ENCODE results near the gene SORCS2. TPM values are rescaled to one million over a fixed set of nuclear protein-coding genes. Genes with fewer than 3 reads are reported as not detected.
A peak's percentile ranks its signal among the peaks of the same experiment; 100 is the strongest.

SORCS2 gene
- total RNA-seq, 1 experiment from 2014 or later: 4.1 TPM

GRCh38 chr4:7554905-7555304 is 362.6 kb downstream of the SORCS2 start:
- no peaks in the 10 kb centered on the region for H3F3A ChIP-seq (ENCODE audit: low read length, unreplicated experiment)
- H3K9me3 ChIP-seq (ENCODE audit: low read length): no peaks in the 10 kb centered on the region
- POLR2A ChIA-PET (ENCODE audit: unreplicated experiment): no interaction called here
- H3K4me3 ChIP-seq (ENCODE audit: low read length): no peak overlapping the region
- no peaks in the 10 kb centered on the region for H4K20me1 ChIP-seq (ENCODE audit: low read length)
- DNase-seq (peak; percentile 3), ATAC-seq (peak; percentile 19; the same call in 1 of the 2 replicates)
- no TSS peak for BruUV-seq (replicated peaks)
- H2AFZ ChIP-seq (ENCODE audit: low read length): no peak overlapping the region
- H3K4me1 ChIP-seq (ENCODE audit: insufficient read depth, low read length): peaks cover 12% of the 10 kb centered on the region
- no peaks in the 10 kb centered on the region for H3K79me2 ChIP-seq (ENCODE audit: low read length)
- TF ChIP-seq EZH2phosphoT487 (IDR thresholded peaks at IDR 0.05; ENCODE audit: borderline replicate concordance, low read length): no peak
- no peak for TF ChIP-seq EZH2 (IDR thresholded peaks at IDR 0.05; ENCODE audit: low read length, unreplicated experiment)
- 0 out of 2 replicates have a peak, but pooled peaks have one; percentile 22 for TF ChIP-seq CTCF (conservative IDR thresholded peaks at IDR 0.05; ENCODE audit: low read depth, low read length)
- H3K27ac ChIP-seq (ENCODE audit: low read length): no peak overlapping the region
- no peak overlapping the region for H3K4me2 ChIP-seq (ENCODE audit: low read length)
- no peaks in the 10 kb centered on the region for H3K9me2 ChIP-seq (replicated peaks; ENCODE audit: low read length)
- intact Hi-C loops (cut with micrococcal nuclease): no loop called here
- CTCF ChIA-PET: no interaction called here
- 0 out of 2 replicates have a peak, but pooled peaks cover 3% of the 10 kb centered on the region for H3K36me3 ChIP-seq (ENCODE audit: low read depth, low read length)
- no peak overlapping the region for H3K9ac ChIP-seq (ENCODE audit: low read length)
- no peaks in the 10 kb centered on the region for H3K27me3 ChIP-seq (ENCODE audit: low read length)

- Histone ChIP-seq H3F3A (ENCODE audit: low read length, unreplicated experiment) (no peaks in the 10 kb centered on the region), H3K79me2 (ENCODE audit: low read length) (no peaks in the 10 kb centered on the region), H4K20me1 (ENCODE audit: low read length) (no peaks in the 10 kb centered on the region), H3K27ac (ENCODE audit: low read length) (no peak overlapping the region), H3K9me3 (ENCODE audit: low read length) (no peaks in the 10 kb centered on the region), H3K9me2 (replicated peaks; ENCODE audit: low read length) (no peaks in the 10 kb centered on the region), H3K4me1 (ENCODE audit: insufficient read depth, low read length) (peaks cover 12% of the 10 kb centered on the region), H3K27me3 (ENCODE audit: low read length) (no peaks in the 10 kb centered on the region), H2AFZ (ENCODE audit: low read length) (no peak overlapping the region), H3K4me3 (ENCODE audit: low read length) (no peak overlapping the region), H3K36me3 (ENCODE audit: low read depth, low read length) (0 out of 2 replicates have a peak, but pooled peaks cover 3% of the 10 kb centered on the region), H3K4me2 (ENCODE audit: low read length) (no peak overlapping the region), H3K9ac (ENCODE audit: low read length) (no peak overlapping the region)
- intact Hi-C loops (cut with micrococcal nuclease): no loop called here
- TF ChIP-seq EZH2phosphoT487 (IDR thresholded peaks at IDR 0.05; ENCODE audit: borderline replicate concordance, low read length) (no peak), EZH2 (IDR thresholded peaks at IDR 0.05; ENCODE audit: low read length, unreplicated experiment) (no peak), CTCF (conservative IDR thresholded peaks at IDR 0.05; ENCODE audit: low read depth, low read length) (no peak)
- ChIA-PET CTCF (no interaction called here), POLR2A (ENCODE audit: unreplicated experiment) (no interaction called here)
- no peak for ATAC-seq
- no peak for DNase-seq
- no TSS peak for BruUV-seq (replicated peaks)
These were observed 364.2 kb downstream of the SORCS2 start for GRCh38 chr4:7556558-7556957.

- CTCF ChIA-PET: no interaction called here
- TF ChIP-seq EZH2 (IDR thresholded peaks at IDR 0.05; ENCODE audit: low read length, unreplicated experiment) (no peak), EZH2phosphoT487 (IDR thresholded peaks at IDR 0.05; ENCODE audit: borderline replicate concordance, low read length) (no peak), CTCF (conservative IDR thresholded peaks at IDR 0.05; ENCODE audit: low read depth, low read length) (no peak)
- Histone ChIP-seq H3K9me2 (replicated peaks; ENCODE audit: low read length) (no peaks in the 10 kb centered on the region), H2AFZ (ENCODE audit: low read length) (no peak overlapping the region), H3K27ac (ENCODE audit: low read length) (peak overlapping the region; percentile 57), H4K20me1 (ENCODE audit: low read length) (no peaks in the 10 kb centered on the region), H3K4me3 (ENCODE audit: low read length) (no peak overlapping the region), H3K9ac (ENCODE audit: low read length) (no peak overlapping the region), H3K36me3 (ENCODE audit: low read depth, low read length) (0 out of 2 replicates have a peak, but pooled peaks cover 3% of the 10 kb centered on the region), H3K4me1 (ENCODE audit: insufficient read depth, low read length) (peaks cover 12% of the 10 kb centered on the region), H3K79me2 (ENCODE audit: low read length) (no peaks in the 10 kb centered on the region), H3F3A (ENCODE audit: low read length, unreplicated experiment) (no peaks in the 10 kb centered on the region), H3K27me3 (ENCODE audit: low read length) (no peaks in the 10 kb centered on the region), H3K4me2 (ENCODE audit: low read length) (peak overlapping the region; percentile 38; the same call in 1 of the 2 replicates), H3K9me3 (ENCODE audit: low read length) (no peaks in the 10 kb centered on the region)
- intact Hi-C loops (cut with micrococcal nuclease): no loop called here
- peak; percentile 90 for ATAC-seq
- BruUV-seq (replicated peaks): no TSS peak
- DNase-seq: peak; percentile 84
- POLR2A ChIA-PET (ENCODE audit: unreplicated experiment): no interaction called here
These were observed 365.1 kb downstream of the SORCS2 start for GRCh38 chr4:7557456-7557855.

All from PC-3 (cell line).